ENCODE data around the gene CAMK1D.

CAMK1D gene

DNA sequence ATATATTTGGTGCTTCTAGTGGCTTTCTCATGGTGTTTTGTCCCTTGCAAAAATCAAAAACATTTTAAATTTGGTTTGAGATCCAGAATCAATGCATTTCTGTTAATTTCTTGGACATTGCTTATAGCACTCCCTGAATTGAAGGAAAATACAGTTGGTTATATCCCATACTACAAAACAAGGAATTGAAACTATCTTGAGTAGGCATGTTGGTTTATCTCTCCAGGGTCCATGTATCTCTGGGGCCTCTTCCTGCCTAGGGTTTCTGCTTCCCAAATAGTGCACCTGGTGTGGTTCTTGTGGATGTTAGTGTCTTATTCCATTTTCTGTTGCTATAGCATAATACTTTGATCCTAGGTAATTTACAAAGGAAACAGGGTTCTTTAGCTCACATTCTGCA, 212.4 kb downstream of the CAMK1D start:
- TF ChIP-seq, protein P1, sequence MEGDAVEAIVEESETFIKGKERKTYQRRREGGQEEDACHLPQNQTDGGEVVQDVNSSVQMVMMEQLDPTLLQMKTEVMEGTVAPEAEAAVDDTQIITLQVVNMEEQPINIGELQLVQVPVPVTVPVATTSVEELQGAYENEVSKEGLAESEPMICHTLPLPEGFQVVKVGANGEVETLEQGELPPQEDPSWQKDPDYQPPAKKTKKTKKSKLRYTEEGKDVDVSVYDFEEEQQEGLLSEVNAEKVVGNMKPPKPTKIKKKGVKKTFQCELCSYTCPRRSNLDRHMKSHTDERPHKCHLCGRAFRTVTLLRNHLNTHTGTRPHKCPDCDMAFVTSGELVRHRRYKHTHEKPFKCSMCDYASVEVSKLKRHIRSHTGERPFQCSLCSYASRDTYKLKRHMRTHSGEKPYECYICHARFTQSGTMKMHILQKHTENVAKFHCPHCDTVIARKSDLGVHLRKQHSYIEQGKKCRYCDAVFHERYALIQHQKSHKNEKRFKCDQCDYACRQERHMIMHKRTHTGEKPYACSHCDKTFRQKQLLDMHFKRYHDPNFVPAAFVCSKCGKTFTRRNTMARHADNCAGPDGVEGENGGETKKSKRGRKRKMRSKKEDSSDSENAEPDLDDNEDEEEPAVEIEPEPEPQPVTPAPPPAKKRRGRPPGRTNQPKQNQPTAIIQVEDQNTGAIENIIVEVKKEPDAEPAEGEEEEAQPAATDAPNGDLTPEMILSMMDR (conservative IDR thresholded peaks at IDR 0.05): no peak
- no peak overlapping the region for H3K27ac ChIP-seq

DNA sequence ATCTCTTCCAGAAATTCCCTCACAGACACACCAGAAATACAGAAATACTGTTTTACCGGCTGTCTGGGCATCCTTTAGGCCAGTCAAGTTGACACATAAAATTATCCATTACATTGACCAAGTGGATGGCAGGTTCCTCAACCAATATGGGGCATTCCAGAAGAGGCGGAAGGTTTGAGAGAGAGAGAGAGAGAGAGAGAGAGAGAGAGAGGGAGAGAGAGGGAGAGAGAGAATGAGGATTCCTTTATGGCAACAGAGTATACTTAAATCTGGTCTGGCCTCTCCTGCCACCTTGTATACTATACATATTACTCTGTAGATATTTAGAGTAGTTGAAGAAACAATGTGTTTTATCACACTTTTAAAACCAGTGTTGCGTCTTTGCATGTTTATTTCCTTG, 214.1 kb downstream of the CAMK1D start:
- TF ChIP-seq, protein P1 (conservative IDR thresholded peaks at IDR 0.05): no peak

DNA sequence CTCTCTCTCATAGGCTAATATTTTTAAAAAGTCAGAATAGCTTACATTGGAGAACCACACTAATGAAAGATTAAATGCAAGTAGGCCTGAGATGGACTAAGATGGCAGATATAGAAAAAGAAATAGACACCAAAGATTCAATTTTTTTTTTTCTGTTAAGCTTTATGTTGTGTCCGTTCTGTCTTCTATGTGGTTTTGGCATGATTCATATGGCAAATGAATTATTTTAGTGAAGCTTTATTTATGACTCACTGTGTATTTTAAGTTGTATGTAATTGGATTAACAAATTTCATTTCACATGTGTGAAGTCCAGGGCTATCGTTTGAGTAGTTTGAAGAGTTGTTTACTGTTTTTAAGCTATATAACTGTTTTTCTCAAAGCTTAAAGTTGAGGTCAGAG, 214.8 kb downstream of the CAMK1D start:
- H3K27ac ChIP-seq: peak overlapping the region; percentile 34
- TF ChIP-seq, protein P1 (conservative IDR thresholded peaks at IDR 0.05): no peak

More for the DNA sequence above, 214.1 kb downstream of the CAMK1D start:
- peak overlapping the region; percentile 34 for H3K27ac ChIP-seq

DNA sequence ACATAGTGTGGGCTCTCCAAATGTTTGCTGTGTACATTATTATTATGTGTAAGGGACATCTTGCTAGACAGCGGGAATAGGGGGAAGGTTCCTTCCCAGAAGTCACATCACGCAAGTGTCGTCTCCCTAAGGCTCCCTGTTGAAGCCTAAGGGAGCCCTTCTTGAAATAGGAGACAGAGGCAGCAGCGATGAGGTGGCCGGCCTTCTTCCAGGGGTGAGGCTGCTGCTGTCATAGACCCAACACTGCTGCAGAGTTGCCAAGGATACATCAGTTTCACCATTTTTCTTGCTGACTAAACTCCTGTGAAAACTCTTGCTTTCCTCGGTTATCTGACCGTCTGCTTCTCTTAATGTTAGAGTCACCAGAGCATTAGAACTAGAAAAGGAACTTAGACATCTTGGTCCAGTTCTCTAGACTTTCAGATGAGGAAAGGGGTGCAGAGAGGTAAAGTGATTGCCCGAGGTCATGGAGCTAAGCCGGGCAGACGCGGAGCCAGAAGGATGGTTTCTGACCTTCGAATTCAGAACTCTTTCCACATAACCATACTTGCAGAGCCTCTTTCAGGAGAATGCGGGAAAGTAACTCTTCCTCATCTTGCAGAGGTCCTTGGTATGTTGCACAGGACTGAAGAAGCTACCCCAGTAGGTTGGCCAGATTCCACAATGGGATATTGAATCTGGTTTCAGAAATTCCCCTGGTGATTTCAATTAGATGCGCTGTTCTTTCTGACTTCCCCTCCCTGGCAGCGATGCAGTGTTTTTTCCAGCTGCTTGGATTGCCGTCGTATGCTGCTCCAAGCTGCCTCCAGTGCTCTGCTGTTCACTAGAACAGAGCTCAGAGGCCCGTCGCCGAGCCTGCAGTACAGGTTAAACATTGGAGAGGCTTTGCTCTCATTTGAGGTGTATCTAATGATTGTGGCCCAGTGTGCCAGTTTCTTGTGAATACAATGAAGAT, 217.1 kb downstream of the CAMK1D start:
- TF ChIP-seq, protein P1 (conservative IDR thresholded peaks at IDR 0.05): no peak
- H3K27ac ChIP-seq: no peak overlapping the region

DNA sequence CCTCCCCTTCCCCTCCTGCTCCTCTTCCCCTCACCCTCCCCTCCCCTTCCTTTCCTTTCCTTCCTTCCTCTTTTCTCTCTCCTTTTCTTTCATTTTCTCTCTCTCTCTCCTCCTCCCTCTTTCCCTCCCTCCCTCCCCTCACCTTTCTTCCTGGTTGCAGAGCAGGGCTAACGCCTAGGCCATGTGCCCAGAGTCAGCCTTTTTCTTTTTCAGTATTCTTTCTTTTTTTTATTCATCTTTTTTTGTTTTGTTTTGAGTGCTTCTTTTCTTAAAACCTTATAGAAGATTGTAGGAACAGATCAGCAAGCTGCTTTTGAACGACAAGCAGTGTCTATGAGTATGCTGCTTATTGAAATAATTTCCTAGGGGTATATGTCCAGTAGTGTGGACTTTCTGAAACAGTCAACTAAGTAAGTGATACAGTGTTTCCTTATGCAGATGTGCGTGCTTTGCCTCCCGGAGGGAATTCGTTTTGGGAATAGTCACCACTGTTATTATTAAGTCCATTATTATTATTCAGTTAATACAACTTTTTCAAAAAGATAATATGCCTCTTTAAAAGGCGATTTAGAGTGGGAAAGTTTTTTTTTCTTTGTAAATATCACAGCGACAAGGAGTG, 219.2 kb downstream of the CAMK1D start:
- no peak overlapping the region for H3K27ac ChIP-seq
- TF ChIP-seq, protein P1 (conservative IDR thresholded peaks at IDR 0.05): no peak

DNA sequence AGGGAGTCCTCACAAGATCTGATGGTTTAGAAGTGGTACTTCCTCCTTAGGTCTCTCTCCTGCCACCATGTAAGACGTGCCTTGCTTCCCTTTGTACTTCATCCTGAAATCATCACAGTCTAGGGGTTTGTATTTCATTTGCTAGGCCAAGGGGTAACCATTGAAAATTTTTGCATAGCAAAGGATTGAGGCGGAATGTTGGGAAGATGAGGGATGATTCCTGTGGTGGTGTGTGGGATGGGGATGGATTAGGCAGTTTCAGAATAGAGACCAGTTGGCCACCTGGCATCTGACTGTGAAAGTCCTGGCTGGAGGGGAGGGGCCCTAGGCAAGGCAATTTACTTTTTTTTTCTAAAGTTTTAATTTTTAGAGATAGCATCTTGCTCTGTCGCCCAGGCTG, 222.9 kb downstream of the CAMK1D start:
- TF ChIP-seq, protein P1 (conservative IDR thresholded peaks at IDR 0.05): no peak

DNA sequence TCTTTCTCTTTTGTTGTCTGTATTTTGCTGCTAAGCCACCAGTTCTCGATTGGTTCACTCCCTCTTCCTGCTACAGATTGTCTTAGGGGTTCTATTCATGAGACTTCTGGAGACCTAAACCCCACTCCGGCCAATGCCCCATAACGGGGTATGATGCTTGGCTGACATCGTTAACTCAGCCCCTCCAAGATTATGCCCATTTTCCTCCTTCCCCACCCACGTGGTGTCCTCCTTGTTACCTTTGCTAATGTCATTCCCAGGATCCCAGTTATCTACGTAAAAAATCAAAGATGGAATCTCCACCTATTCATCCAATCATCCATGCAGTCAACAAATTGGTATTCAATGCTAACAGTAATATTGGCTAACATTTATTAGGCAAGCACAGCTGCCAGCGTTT, 228.3 kb downstream of the CAMK1D start:
- TF ChIP-seq, protein P1 (conservative IDR thresholded peaks at IDR 0.05): no peak
- no peak overlapping the region for H3K27ac ChIP-seq

More for the DNA sequence above, 222.9 kb downstream of the CAMK1D start:
- no peak overlapping the region for H3K27ac ChIP-seq

All from VCaP (cell line).